ELR (cell line): ENCODE data around the gene FNDC3B.
"Not testable (repeated sequence)": the region's sequence is repeated elsewhere in the genome, so short reads cannot be mapped to it uniquely, and the experiment has no call there.

Experiments
- DNase-seq: peaks from one replicate; pipeline ENCODE4 v3.0.0-alpha.2; 2015; ENCODE audit warnings: low read depth

FNDC3B gene

DNA sequence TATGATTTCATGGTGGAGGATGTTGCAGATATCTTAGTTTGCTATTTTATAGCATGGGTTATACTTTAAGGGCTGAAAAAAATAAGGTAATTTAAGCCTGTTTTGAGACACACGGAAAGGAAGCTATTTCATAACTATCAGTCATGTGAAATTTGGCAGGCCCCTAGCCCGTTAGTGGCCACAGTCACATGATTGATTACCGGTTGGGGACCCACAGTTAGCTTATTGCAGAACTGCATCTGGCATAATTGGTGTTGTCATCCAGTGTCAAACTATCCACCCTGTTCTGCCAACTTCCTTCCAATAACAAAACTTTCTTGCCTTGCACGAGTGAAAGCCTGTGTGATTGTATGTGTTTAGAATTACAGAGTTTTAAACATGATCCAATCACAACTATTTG is 35.2 kb downstream of the FNDC3B start:
- DNase-seq = no peak

GRCh38 chr3:172076212-172076611 is 36.8 kb downstream of the FNDC3B start:
- DNase-seq = no peak

GRCh38 chr3:172077197-172077757 is 37.9 kb downstream of the FNDC3B start:
- no peak for DNase-seq

- DNase-seq = no peak
Measured at GRCh38 chr3:172078244-172078643, 38.9 kb downstream of the FNDC3B start.

DNA sequence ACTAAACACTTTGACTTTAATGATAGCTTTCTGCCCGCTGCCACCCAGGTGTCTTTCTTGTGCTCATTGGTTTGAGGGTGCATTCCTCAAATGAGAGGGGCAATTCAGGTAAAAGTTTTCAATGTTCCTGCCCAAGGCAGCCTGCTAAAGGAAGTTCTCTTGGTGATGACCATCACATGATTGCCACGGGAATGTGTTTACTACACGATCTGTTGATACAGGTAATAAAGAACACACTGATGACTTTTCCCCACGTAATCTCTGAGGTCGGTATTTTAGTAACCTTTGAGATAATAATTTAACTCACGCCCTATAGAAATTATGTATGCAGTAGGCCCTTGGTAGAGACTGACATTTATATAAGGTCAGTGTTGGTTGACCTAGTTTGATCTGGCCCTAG is 39.3 kb downstream of the FNDC3B start:
- no peak for DNase-seq

DNA sequence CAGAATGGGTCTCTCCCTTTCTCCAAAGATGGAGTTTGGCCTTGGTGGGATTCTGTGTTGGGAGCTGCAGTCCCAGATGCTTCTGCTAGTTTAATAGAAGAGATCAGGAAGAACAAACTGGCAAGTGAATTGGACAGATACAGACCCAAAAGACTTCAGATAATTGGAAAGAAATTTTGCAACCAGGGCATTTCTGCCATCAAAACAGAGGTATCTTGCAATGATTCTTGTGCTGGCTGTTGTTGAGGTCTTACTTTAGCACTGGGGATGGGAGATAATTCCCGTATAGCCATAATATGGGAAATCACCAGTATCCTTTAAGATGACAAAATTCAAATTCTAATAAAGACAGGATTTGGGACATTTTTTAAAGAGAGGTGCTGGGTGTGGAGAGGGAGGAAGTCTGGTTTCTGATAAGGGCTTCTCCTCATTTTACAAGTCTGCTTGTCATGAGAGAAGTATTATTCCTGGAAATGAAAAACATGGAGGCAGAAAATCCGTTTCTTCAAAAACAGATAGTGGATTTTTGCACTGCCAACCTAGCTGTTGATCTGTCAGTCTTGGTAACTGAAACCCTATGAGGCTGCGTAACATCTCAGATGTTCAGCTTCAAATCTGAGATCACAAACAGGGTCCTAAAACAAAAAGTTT is 40.1 kb downstream of the FNDC3B start:
- no peak for DNase-seq

DNA sequence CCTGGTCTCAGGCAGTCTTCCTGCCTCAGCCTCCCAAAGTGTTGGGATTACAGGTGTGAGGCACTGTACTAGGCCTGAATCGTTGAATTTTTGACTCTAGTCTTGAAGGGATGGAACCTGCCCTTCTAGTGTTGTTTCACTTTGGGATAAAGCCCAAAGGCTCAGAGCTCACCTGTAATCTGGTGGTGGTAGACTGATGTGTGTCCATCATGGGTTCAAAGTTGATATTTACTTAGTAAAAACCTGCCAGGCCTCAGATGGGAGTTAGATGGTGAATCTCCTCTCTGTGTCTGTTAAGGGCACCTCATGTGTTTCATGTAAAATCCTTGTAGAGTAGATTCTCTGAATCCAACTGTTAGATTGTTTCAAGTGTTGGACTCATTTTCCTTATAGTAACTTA is 41.1 kb downstream of the FNDC3B start:
- no peak for DNase-seq

DNA sequence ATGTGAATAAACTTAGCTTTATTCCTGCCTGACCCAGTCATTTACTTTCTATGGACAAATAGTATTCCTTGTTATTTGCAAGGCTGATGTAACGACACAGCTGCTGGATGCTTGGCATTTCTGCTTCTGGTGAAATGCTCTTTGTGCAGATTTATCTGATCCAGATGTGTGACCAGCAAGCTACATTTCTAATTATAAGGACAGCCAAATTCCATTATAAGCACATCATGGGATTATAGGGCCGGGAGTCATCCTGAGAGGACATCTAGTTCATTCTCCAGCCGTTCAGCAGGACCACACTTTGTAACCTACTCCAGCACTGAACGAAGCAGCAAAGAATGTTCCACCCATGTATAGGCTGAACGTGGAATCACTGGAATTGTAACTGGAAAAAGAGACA is 42.9 kb downstream of the FNDC3B start:
- peak; percentile 86 for DNase-seq

GRCh38 chr3:172082820-172083513 is 43.6 kb downstream of the FNDC3B start:
- no peak for DNase-seq

- DNase-seq = no peak
Measured at GRCh38 chr3:172083995-172084409, 44.6 kb downstream of the FNDC3B start.

DNA sequence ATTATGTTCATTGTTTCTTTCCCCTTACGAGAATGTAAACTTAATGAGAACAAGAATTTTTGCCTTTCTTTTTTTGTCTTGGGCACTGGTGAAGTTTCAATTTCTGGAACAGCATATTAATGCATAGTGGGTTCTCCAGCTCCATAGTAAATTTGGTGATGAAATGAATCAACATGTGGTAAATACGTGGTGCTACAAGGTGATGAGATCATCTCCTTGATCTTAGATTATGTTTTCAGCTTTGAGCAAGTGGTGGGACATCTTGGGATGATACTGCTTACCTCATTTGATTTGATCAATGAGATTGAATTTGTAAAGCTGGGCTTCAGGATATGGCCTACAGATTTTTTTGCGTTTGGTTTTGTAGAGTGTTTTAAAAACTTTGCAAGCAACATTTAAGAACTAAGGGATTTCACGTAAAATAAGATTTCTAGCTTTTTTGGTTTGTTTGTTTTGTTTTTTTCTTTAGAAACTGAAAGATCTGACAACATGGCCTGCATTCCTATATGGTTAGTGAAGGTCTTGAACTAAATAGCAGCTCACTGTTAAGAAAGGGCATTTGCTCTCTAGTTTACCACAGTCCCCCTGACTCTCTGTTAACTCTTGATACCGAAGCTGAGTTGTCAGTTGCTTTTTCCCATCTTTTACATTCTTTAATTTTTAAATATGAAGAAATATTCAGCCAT is 45.6 kb downstream of the FNDC3B start:
- peak; percentile 68 for DNase-seq

DNA sequence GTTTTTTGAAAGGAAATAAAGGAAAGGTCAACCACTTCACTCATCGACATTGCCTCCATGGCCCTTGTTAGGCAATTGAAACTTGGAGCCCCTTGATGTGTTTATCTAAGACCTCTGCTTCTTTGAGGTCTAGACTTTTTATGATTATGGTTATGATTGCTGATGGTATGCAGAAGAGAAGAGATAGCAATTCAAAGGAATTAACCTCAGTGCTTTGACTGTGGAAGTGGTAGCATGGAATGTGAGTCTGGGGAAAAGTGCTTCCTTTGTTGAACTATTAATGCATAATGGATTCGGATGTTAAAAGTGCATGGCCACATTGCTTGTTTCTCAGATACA is 46.1 kb downstream of the FNDC3B start:
- no peak for DNase-seq

GRCh38 chr3:172086071-172086470 is 46.7 kb downstream of the FNDC3B start:
- DNase-seq = no peak

- DNase-seq = no peak
Measured at GRCh38 chr3:172087198-172087597, 47.8 kb downstream of the FNDC3B start.

DNA sequence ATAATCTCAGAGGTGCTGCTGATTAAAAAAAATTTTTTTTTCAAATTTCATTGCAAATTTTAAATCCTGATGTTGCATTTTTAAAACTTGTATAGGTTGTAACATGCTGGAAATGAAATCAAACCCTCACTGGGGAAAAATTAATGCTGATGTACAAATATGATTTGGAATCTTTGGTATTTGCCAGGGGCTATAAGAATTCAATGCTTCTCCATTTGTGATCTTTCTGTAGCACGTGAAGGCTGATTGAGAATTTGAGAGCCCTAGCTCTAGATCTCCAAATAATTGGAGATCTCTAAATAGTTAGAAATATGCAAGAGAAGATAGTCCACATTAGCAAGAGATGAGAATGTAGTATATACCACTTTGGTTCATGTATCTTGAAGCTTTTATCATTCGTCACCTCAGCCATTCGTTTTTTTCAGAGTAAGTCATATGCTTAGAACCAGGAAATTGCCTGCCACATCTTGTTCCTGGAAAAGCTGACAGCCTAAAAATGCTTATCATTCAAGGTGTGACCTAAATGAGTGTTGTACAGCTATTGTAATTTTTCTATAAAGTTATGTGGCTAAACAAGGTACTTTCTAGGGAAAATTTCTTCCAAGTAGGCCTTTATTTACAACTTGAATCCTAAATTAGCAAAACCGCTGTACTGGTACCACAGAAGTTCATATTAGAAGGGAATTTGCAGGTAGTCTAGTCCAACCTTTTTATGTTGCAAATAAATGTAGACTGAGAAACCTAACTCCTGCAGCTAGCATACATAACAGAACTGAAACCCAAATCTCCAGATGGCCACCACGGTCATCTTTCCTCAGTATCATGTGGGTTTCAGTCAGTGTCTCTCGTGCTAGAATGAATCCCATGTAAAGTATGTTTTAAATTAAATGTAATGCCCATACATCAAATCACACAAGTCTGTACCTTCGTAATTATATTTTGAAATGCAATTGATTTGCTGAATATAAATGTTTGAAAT is 48.5 kb downstream of the FNDC3B start:
- DNase-seq = no peak

GRCh38 chr3:172089250-172089649 is 49.9 kb downstream of the FNDC3B start:
- peak; percentile 71 for DNase-seq

GRCh38 chr3:172090035-172090434 is 50.7 kb downstream of the FNDC3B start:
- no peak for DNase-seq

DNA sequence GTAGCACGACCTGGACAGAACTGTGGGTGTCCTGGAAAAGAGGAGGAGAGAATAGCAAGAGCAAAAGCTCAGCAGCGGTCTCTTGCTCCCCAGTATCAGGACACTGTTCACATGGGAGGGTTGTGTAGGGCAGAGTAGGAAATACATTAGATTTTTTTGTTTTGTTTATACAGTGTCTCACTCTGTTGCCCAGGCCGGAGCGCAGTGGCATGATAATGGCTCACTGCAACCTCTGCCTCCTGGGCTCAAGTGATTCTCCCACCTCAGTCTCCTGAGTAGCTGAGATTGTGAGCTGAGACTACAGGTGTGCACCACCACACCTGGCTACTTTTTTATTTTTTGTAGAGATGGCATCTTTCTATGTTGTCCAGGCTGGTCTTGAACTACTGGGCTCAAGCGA is 53.3 kb downstream of the FNDC3B start:
- DNase-seq = no peak

GRCh38 chr3:172093581-172094443 is 54.4 kb downstream of the FNDC3B start:
- DNase-seq = not testable (repeated sequence)

- peak; percentile 61 for DNase-seq
Measured at GRCh38 chr3:172094621-172095557, 55.5 kb downstream of the FNDC3B start.
